Endometrial microvascular endothelial cells (primary cell): ENCODE results near the gene SAE1. TPM values are rescaled to one million over a fixed set of nuclear protein-coding genes. Genes with fewer than 3 reads are reported as not detected.
"Not testable (repeated sequence)": the region's sequence is repeated elsewhere in the genome, so short reads cannot be mapped to it uniquely, and the experiment has no call there.

Experiments used
- in situ Hi-C: cut with HindIII; loops from 2 replicates; pipeline ENCODE4 v1.10.0; 2017; ENCODE audit warnings: low sequenced_read_pairs, low pct_unique_long_range_greater_than_20kb; ENCODE audit errors: inconsistent ontology term
- total RNA-seq: library from RNA; depleted of rRNA; stranded (reverse); fragments of >200 nt; gene quantifications from one replicate; pipeline ENCODE4 v1.2.3, GENCODE V29; 2015; ENCODE audit errors: inconsistent ontology term

The SAE1 gene
- total RNA-seq: 247 TPM

DNA sequence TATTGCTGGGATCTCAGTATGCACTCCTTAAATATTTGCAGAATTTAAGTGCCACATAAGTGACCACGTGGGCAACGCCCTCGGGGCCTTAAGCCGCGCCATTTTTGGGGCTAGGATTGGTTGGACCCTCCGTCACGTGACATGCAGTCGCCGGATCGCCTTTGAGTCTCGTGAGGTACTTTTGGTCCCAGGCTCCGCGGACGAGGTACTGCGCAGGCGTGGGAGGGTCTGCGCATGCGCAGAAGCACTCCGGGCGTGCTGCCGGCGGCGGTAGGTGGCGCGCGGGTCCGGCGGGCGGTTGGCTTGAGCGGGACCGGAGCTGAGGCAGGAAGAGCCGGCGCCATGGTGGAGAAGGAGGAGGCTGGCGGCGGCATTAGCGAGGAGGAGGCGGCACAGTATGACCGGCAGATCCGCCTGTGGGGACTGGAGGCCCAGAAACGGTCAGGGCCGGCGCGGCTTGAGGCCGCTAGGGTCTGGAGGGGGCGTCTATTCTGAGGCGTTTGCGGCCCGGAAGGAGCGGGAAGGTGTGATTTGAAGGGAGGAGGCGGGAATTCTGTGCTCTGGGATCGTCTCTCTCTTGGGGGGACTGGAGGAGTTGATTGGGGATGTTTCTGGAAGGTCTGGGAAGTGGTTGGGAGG is at the start of gene SAE1:
Gene SAE1, plus strand, starts transcription at position 247 of the 639 bp plus-strand sequence. Its CDS starts 96 bp downstream, at position 343.
- in situ Hi-C loops: no loop called here

DNA sequence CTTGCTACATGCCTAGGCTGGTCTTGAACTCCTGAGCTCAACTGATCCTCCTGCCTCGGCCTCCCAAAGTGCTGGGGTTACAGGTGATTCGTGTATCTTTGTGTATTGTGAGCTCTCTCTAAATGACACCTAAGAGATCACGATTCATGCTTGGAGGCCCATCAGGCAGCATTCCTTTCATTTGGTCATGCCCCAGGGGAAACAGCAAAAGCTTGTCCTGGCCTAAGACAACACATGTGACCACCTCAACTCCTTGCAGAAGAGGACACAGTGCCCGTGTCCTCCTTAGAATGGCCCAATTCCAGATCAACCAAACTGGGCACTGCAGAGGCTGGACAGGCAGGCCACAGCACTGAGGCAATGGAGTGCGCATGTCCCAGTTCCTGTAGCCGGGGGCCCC is 49.5 kb upstream of the SAE1 start:
- in situ Hi-C loops: no loop called here

DNA sequence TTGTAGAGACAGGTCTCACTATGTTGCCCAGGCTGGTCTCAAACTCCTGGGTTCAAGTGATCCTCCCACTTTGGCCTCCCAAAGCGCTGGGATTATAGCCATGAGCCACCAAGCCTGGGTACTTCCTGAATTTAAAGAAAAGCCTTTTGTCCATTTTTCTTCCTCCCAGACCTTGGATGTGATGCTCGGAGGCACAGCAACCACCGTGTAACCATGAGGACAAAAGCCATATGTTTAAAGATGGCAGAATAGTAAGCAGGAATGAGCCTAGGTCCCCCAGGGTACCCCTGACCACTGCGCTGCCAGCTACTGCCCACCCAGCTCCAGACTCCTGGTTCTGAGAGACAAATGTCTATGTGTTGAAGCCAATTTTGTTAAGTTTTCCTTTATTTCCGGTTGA is 48.1 kb upstream of the SAE1 start:
- in situ Hi-C loops: no loop called here

DNA sequence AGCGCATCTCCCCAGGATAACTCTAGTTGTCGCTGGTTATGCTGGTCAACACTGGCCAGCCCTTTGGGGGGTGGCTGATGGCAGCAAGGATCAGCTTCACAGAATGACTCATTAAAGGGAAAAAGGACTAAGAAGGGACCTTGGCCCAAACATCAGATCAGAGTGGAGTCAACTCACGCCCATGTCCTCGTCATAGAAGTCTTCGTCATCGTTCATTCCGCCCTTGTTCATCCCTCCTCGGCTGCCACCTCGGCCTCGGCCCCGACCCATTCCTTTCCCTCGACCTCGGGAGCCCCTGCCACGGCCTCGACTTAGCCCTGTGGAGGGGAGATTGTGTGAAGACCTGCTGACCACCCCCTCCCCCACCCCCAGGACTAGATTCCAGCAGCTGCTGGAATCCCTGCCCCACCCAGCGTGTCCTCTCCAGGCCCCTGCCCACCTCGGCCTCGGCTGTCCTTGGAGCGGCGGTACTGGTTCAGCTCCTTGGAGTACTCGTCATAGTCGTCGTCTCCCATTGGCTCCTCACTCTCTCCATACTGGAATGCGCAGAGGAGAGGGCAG is 45.7 kb upstream of the SAE1 start:
- in situ Hi-C loops: no loop called here

DNA sequence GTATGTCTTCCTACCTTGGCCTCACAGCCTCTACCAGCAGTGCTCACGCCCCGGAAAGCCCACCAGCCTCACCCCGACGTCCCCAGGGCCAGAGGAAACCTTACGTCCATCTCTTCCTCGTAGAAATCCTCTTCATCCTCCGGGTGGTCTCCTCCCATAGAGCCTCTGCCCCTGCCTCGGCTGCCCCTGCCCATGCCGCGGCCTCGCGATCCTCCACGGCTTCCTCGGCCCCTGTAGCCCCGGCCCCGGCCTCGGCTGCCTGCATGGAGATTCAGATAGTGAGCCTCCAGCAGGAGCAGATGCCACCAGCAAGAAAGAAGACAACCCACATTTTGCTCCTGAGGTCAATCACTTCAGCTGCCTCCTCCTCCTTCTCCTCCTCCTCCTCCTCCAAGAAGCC is 44.4 kb upstream of the SAE1 start:
- in situ Hi-C loops: no loop called here

DNA sequence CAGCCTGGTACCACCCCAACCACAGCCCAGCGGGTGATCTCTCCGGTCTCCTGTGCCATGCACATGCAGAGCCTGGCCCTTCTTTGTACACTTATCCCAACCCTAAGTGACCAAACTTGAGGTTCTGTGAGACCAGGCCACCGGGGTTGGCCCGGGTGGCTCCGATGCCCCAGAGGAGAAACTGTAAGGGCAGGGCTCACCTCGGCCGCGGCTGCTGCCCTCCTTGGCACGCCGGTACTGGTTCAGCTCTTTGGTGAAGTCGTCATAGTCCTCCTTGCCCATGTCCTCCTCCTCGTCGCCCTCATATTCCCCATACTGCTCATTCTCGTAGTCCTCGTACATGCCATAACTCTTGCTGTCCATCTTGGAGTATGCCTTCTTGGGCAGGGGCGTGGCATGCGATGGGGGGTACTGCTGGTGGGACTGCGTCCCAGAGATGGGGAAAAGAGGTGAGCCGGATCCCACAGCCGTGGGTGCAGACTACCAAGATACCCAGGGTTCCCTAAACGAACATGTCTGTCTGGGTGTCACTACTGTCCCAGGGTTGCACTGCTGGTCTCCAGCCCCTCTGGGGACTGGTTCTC is 40.8 kb upstream of the SAE1 start:
- in situ Hi-C loops: no loop called here

DNA sequence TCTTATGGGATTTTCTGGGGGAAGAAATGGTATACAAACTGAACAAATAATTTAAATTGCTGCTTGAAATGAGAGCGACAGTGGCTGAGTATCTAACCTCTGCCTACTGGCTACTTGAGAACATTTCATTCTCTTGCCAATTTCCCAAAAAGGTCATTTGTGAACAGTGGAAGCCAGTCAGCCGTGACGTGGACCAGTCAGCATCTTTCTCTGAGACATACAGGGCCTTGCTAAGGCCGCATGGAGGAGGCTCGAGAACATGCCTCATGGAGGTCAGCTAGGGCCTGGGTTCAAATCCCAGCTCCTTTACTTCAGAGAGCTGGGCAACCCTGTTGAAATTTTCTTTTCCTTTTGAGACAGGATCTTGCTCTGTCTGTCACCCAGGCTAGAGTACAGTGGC is 37.4 kb upstream of the SAE1 start:
- in situ Hi-C loops: no loop called here

DNA sequence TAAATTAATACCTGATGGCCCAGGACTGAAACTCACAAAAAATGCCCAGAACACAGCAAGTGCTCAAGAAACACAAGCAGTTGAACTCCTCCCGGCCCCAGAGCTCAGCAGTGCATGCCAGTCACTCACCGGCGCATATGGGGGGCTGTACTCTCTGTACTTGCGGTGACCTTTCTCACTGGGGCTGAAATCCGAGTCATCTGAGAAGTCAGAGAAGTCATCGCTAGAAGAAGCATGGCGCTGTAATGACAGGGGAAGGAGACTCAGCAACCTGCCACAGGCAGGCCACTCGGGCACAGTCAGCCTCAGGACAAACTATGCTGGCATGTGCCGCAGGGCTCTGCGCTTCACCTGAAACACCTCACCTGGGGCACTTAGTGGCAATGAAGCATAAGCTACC is 36.8 kb upstream of the SAE1 start:
- in situ Hi-C loops: no loop called here

DNA sequence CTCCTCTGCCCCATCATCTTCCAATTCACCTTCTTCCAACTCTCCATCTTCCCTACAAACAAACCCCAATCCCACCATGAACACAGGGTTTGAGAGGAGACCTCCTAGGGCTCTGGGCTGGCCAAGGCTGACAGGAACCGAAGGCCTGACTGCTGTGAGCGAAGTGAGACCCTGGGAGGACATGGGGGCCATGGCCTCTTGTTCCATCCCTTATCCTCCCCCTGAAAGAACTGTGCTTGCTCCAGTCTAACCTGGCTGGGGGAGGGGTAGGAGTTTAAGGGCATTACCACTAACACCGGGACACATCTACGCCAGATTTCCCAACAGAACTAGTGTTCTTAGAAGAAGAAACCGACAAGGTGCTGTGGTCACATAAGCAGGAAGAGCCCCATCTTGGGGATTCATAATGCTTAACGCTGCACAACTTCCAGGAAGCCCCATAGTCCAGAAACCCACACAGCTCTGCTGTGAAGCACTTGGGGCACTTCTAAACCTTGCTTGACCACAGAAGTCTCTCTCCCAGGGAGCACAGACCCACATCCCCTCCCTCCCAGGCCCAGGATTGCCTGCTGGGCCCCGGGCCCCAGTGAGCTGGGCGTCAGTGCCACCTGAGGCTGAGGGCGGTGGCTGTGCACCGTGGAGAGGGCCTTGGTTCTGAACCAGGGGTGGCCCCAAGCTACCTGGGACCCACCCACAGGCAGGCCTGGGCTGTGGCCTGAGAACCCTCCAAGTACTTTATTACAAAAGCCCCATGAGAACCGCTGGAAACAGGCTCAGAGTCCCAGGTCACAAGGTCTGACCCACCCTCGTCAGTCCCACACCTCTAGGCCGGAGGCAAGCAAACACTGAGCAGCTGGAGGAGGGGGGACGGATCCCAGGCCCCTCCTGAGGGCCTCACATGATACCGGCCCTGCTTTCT is 35.8 kb upstream of the SAE1 start:
- in situ Hi-C loops: no loop called here

DNA sequence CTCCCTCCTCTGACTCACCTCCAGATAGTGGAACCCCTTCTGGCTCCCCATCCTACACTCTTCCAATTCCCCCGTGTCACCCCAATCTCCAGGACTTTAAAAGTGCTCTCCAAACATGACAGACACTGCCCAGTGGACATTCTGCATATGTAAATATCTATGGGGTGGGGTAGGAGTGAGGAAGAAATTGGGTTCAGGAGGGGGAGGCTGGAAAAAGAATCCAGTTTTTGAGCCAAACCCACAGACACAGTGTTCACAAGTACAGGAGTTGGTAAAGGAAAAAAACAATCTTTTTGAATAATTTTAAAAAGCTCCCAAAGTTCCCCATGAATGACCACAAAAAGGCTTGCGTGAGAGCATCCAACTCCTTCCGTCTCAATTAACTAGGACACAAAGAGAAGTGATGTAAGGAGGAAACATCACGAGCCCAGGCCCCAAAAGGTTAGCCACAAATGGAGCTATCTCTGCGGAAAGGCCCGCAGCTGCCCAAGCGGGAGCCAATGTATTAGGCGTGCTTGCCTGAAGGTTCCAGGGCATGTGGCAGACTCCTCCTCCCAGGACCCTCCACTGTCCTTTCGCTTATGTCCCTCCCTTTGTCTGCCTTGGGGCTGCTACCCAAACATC is 35.0 kb upstream of the SAE1 start:
- in situ Hi-C loops: no loop called here

DNA sequence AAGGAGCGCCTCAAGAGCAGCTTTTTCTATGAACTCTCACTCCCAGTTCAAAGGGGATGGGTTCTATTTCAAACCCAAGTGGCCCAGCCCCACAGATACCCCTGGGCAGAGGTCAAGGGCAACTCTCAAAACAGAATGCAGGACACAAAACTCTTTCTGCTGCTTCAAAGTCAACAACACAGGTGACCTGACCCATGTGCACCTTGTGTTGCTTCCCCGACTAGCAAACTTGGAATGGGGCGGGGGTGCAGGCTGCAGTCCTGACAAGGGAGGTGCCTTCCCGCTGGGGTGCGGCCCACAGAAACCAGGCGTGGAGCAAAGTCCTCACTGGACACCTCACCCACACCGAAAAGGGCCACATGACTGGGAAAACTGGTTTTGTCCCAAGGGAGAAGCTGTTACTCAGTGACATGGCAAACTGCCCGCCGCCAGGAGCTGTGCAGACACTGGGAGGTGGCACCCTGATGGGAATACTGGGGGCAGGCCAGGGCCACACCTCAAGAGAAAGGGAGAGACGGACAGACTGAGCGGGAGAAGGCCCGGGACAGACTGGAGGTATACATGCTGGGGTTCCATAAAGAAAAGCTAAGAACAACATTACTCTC is 34.4 kb upstream of the SAE1 start:
- in situ Hi-C loops: no loop called here

DNA sequence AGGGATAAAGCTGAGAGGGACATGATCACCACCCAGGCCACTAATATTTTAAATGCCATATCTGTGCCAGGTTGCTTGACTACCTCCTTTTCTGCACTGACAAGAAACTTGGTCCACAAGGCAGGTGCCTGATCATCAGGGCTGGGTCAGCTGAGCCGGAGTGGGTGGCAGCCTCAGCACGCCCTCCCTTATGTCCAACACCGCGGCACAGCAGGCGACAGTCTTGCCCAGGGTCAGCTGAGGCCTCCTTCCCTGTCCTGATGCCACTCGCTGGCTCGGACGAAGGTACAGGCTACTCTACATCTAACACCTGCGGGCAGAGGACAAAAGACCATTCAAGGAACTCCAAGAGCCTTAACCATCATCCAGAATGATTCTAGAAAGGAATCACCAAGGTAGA is 33.9 kb upstream of the SAE1 start:
- in situ Hi-C loops: no loop called here

DNA sequence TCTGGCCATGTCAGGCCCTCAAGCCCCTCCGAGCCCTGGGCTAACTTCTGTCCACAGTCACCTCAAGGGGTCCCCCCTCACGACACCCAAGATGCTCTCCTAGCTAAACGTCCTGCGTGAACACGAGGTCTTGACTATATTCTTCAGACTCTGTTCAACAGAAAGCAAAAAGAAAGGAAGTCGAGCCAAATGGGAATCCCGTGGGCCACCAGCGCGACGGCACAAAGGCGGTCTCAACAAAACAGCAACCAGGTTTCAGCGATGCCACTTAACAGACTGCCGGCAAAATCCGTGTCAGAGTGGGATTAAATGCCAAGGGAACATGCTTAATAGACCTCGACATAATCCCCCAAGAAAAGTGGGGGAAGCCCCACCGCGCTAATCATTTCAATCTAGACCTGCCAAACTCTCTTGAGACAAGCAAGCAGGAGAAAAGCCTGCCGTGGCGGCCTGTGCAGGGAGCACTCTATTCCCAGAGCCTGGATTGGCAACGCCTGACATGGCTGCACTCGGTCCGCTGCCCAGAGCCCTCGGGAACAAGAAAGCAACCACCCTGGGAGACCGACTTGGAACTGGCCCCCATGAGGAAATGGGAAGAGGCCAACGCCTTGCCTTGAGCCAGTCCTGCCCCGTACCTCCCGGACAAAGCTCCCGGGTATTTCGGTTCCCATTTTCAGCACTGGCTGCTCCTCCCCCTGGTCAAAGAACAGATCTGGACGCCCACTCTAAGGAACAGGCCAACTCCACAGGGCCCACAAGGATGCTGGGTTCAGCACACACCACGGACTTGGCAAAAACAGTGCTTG is 33.0 kb upstream of the SAE1 start:
- in situ Hi-C loops: no loop called here

DNA sequence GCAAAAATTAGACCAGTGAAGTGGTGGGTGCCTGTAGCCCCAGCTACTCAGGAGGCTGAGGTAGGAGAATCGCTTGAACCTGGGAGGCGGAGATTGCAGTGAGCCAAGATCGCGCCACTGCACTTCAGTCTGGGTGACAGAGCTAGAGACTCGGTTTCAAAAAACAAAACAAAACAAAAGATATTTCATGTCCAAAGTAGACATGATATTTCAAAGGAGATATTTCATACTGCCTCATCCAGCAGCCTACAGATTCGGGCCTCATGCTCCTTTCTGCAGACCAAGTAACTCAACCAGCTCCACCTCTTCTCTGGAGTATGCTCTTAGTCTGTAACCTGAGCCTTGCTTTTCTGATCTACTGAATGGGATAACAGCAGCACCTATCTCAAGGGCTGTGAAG is 32.0 kb upstream of the SAE1 start:
- in situ Hi-C loops: no loop called here

DNA sequence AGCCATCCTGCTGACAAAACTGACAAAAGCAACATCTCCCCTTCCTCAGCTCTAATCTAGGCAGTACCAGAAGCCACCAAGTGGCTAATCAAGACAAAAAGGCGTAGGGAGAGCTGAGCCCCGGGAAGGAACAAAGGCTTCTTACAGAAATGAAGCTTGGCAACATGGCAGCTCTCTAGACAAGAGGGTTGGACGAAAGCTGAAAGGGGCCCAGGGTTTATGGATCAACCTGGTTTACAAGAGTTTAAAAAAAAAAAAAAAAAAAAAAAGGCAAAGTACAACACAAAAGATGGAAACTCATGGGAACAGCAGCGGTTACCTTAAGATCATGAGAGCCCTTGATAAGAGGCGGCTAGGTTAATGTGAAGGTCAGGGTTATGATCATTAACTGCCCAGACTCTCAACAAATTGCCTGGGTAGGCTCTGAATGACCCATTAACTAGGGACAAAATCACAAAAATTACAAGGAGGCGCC is 31.0 kb upstream of the SAE1 start:
- in situ Hi-C loops: no loop called here

DNA sequence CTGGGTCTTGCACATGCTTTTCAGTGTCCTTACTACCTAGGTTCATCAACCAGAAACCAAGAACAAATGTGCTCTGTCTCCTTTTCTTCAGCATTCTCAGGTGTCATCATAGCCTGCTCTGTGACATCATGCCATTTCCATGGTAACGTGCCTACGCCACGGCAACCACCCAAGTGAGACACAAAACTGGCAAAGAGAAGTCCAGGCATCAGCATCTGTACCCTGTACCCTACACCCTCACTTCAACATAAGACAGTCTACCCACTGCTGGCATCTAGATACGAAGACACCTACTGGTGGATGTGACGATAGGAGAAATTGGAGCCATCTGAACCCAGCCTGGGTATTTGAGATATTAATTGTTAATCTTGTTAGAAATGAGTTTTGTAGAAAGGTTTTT is 30.3 kb upstream of the SAE1 start:
- in situ Hi-C loops: no loop called here

DNA sequence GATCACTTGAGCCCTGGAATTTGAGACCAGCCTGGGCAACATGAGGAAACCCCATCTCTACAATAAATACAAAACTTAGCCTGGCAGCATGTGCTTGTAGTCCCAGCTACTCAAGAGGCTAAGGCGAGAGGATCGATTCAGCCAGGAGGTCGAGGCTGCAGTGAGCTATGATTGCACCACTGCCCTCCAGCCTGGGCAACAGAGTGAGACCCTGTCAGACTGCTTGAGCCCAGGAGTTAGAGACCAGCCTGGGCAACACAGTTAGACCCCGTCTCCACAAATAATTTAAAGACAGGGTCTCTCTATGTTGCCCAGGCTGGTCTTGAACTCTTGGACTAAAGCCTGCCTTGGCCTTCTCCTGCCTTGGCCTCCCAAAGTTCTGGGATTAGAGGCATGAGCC is 29.5 kb upstream of the SAE1 start:
- in situ Hi-C loops: not testable (repeated sequence)
